NCI-H1105 (cell line): ENCODE data around the gene POU2AF3.

Experiments
- DNase-seq: peaks from one replicate; lab custom pipeline; 2025; lab: John Stamatoyannopoulos, UW

The POU2AF3 gene

DNA sequence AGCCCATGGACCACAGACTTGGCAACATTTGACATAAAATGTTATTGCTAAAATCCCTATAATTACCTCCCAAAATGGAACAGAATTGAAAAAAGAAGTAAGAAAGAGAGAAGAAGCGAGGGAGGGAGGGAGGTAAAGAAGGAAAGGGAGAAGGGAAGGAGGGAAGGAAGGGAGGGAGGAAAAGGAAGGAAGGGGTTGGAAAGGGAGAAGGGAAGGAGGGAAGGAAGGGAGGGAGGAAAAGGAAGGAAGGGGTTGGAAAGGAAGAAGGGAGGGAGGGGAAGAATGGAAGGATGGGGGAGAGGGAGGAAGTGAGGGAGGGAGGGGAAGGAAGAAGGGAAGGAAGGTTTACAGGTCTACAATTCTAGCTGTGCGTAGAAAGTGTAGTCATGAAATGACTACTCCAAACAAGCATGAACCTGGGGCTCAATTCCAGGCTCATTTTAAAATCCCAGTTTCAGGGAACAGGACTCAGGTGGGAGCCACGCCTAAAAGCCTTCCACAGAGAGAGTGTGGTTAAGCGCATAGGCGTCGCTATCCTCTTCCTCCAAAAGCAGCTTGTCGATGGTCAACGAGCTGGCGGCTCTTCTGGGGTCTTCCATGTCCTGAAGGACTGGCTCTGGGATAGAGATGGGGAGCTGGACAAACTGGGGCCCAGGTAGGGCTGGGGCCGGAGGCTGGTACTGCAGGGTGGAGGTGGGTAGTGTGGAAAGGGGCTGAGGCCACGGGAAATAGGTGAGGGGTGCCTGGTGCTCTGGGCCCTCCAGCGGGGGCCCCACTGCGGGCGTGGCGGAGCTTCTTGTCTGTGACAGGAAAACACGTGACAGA, 55.6 kb downstream of the POU2AF3 start:
- DNase-seq = no peak

DNA sequence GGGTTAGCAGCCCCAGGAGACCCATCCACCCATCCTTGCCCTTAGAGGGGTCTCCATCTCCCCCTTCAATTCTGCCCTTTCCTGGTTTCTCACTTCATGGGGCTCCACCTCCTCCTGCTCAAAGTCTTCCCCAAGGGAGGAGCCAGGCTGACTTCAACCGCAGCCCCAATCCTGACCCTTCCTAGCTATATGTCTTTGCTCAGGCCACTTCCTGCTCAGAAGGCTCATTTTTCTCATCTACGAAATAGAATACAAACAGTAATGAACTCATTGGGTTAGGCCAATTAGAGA, 56.2 kb downstream of the POU2AF3 start:
- DNase-seq = no peak

- DNase-seq = no peak
Observed at GRCh38 chr11:111355101-111355500, 56.8 kb downstream of the POU2AF3 start.

GRCh38 chr11:111355956-111356659, 57.8 kb downstream of the POU2AF3 start:
- DNase-seq = no peak

DNA sequence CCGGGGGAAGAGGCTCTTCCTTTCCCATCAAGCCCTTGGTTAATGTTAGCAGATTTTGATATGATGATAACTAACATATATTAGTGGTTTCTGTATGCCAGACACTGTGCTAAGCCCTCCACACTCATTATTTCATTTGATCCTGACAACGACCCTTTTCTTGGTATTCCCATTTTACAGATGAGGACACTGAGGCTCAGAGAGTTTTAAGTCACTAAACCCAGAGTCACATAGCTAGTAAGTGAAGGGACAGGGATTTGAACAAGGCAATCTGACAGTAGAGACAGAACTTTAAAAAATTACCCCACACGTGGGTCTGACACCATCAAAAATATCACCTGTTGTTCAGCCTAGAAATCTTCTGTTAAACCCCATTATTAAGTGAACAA, 58.3 kb downstream of the POU2AF3 start:
- no peak for DNase-seq

DNA sequence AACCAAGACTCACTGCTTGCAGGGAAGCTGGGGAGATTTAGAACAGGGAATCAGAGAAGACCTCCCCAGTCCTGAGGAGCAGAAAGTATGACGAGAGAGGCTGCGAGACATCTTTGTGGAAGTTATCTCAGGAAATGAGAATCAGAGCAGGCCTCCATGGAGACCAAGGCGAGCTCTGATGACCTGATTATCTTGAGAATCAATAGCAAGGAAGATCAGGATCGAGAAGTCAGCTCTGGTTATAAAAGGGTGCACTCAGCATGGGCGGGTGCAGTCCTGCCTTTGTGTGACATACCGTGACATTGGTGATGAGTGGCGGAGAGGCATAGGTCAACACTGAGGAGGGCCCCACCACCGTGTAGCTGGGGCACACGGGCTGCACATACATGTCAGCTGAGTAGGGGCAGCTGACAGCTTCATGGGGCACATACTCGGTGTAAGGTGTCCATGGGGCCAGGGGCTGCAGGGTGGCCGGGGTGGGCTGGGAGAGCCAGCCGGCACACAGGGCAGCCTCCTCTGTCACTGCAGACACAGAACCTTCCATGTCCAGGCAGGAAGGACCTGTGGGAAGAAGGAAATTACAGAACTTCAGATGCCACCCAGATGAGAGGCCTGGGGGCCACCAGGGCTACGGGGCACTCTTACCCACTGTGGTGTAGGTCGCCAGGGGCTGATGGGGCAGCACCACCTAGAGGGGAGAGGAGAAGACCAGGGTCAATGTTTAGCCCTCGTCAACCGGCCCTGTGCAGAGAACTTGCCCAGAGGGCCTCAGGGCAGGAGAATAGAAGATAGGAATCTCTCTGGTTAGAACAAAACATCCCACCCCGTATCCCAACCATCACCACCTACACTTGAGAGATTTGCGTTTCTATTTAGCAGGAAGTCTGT, 59.0 kb downstream of the POU2AF3 start:
- no peak for DNase-seq
